Neuron (in vitro differentiated cells): ENCODE results near the gene ZBED4.

Experiments used
- H2AFZ ChIP-seq: one replicate; pipeline ENCODE4 v1.6.1; 2013; ENCODE audit warnings: low read depth, mild to moderate bottlenecking, inconsistent platforms, low read length, moderate library complexity
- H3K27me3 ChIP-seq: one replicate; pipeline ENCODE4 v1.6.1; 2013; ENCODE audit warnings: low read length; ENCODE audit not compliant: insufficient read depth
- H3K36me3 ChIP-seq: one replicate; pipeline ENCODE4 v1.6.1; 2013; ENCODE audit warnings: low read length; ENCODE audit not compliant: insufficient read depth
- H3K4me1 ChIP-seq: one replicate; pipeline ENCODE4 v1.6.1; 2013; ENCODE audit warnings: low read length; ENCODE audit not compliant: insufficient read depth
- H3K4me3 ChIP-seq: 2 replicates; pipeline ENCODE4 v1.5.1; 2013; ENCODE audit warnings: mild to moderate bottlenecking, low read length, moderate library complexity
- H3K9me3 ChIP-seq: one replicate; pipeline ENCODE4 v1.6.1; 2013; ENCODE audit warnings: low read length

The ZBED4 gene

DNA sequence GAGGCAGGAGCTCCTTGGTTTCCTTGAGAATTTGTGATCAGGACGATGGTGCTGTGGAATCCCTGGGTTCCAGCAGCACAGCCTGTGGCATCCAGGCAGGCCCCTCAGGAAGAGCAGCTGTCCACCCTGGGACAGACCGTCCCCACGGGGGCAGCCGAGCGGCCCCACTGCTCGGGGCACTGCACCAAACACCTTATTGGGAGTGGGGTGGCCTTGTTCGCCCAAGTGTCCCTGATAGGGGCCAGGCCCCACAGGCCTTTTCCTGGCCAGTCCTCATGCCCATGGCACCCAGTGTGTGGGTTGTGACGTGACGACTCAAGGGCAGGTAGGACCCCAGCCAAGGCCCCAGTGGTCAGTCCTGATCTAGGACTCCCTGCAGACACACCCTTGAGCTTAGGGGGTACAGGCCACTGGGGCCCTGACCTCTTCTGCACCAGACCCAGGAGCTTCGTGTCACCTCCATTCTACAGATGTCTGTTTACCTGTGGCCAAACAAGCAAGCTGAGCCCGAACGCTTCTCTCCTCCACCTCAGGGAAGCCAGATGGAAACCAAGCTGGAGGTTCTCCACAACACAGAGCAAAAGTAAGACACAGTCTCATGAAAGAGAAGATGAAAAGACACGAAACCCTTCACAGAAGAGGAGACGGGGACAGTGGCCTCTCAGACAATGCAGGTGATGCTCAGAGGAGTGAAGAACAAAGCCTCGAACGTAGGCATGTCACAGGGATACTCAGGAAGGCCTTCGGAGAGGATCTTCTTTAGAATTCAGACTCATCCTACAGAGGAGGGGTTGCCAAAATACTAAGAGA is 24.4 kb upstream of the ZBED4 start:
- H3K36me3 ChIP-seq: peaks cover 14% of the 10 kb centered on the region
- H3K9me3 ChIP-seq: peaks cover 21% of the 10 kb centered on the region
- H3K27me3 ChIP-seq: no peaks in the 10 kb centered on the region
- H3K4me3 ChIP-seq: no peak overlapping the region
- no peak overlapping the region for H2AFZ ChIP-seq
- H3K4me1 ChIP-seq: peaks cover 16% of the 10 kb centered on the region

DNA sequence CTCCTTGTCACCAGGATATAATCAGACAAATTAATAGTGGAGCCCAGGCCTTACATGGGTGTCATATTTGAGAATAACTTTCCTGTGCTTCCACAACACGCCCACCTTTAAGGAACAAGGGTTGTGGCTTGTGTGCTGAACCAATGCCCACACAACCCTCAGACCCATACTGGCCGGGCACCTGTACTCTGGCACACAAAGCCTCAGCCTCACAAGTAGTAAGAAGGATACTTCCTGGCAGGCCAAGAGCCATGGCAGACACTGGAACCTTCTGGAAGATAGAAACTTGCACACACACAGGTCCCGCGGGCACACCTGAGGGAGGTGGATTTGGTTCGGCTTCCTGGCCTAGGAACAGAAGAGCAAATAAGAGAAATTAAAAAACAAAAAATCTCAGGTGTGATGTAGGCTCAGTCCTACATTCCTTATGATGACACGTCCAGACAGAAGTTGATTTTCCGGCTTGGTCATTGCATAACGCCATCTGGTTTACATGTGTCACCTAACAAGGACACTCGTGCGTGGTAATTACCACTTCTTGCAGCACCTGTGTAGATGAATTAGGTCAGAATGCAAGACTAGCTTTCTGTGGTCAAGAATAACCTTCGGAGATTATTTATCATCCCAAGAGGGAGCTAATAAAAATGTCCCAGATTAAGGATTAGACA is 20.2 kb upstream of the ZBED4 start:
- Histone ChIP-seq H3K27me3 (no peaks in the 10 kb centered on the region), H3K4me3 (no peak overlapping the region), H3K9me3 (peaks cover 23% of the 10 kb centered on the region), H3K4me1 (no peaks in the 10 kb centered on the region), H2AFZ (no peak overlapping the region), H3K36me3 (no peaks in the 10 kb centered on the region)

DNA sequence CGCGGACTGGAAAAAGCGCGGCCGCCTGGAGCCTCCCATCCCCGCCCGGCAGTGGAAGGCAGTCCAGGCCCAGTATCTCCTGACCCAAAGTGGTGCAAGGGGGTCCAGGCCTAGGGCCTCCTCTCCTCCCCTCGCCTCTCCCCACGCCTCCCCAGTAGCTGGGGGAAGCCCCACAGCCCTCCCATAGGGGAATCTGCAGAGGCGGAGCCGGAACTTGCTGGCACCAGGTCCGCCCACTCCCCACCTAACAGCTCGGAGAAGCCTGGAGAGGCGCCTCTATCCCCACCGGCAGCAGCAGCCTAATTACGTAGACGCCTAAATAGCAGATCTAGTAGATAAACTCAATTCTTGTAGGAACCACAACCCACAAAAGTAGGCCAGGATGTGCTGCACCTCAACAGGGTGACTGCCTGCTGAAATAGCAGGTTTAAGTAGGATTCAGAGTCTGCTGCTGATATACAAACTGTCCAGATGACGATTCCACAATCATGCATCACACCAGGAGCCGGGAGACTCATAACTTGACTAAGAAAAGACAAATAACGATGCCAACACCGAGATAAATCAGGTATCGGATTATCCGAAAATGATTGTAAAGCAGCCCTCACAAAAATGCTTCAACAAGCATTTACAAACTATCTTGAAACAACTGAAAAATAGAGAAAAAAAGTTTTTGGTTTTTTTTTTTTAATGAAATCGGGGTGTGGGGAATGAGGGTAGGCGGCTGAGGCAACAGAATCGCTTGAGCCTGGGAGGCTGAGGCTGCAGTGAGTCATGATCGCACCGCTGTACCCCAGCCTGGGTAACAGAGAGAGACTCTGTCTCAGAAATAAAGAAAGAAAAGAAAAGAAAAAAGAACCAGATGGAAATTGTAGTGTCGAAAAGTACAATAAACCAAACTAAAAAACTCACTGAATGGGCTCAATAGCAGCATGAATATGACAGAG is 14.6 kb upstream of the ZBED4 start:
- Histone ChIP-seq H3K9me3 (peaks cover 7% of the 10 kb centered on the region), H2AFZ (no peak overlapping the region), H3K27me3 (peaks cover 5% of the 10 kb centered on the region), H3K36me3 (no peaks in the 10 kb centered on the region), H3K4me3 (no peak overlapping the region), H3K4me1 (no peaks in the 10 kb centered on the region)

DNA sequence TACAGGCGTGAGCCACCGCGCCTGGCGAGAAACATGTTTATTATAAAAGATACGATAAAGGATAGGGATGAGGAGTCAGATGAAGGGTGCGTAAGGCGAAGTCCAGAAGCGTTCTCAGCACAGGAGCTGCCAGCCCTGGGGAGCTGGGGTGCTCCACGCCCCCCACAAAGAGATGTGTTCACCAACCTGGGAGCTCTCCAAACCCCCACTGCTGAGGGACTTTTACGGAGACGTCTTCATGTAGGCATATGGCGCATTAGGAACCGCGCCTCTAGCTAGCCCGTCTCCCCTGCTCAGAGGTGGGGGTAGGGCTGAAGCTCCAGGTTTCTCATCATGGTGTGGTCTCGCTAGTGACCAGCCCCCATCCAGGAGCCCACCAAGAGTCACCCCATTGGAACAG is 8.4 kb upstream of the ZBED4 start:
- H3K4me1 ChIP-seq: peaks cover 5% of the 10 kb centered on the region
- H3K9me3 ChIP-seq: peaks cover 7% of the 10 kb centered on the region
- H3K36me3 ChIP-seq: no peaks in the 10 kb centered on the region
- no peak overlapping the region for H2AFZ ChIP-seq
- peaks cover 59% of the 10 kb centered on the region for H3K27me3 ChIP-seq
- no peak overlapping the region for H3K4me3 ChIP-seq

- Histone ChIP-seq H3K36me3 (no peaks in the 10 kb centered on the region), H3K4me1 (peaks cover 5% of the 10 kb centered on the region), H2AFZ (no peak overlapping the region), H3K27me3 (peaks cover 66% of the 10 kb centered on the region), H3K9me3 (peaks cover 7% of the 10 kb centered on the region), H3K4me3 (no peak overlapping the region)
Observed at GRCh38 chr22:49845666-49846459, 7.8 kb upstream of the ZBED4 start.

- H3K27me3 ChIP-seq: peaks cover 72% of the 10 kb centered on the region
- H3K9me3 ChIP-seq: peaks cover 7% of the 10 kb centered on the region
- H2AFZ ChIP-seq: no peak overlapping the region
- H3K36me3 ChIP-seq: no peaks in the 10 kb centered on the region
- peaks cover 5% of the 10 kb centered on the region for H3K4me1 ChIP-seq
- no peak overlapping the region for H3K4me3 ChIP-seq
Observed at GRCh38 chr22:49847751-49848689, 5.6 kb upstream of the ZBED4 start.

- Histone ChIP-seq H3K36me3 (no peaks in the 10 kb centered on the region), H2AFZ (no peak overlapping the region), H3K27me3 (peaks cover 72% of the 10 kb centered on the region), H3K4me1 (peaks cover 5% of the 10 kb centered on the region), H3K9me3 (peaks cover 5% of the 10 kb centered on the region), H3K4me3 (no peak overlapping the region)
Observed at GRCh38 chr22:49848690-49849160, 4.9 kb upstream of the ZBED4 start.

- Histone ChIP-seq H3K9me3 (peaks cover 5% of the 10 kb centered on the region), H3K4me3 (no peak overlapping the region), H3K27me3 (peaks cover 69% of the 10 kb centered on the region), H3K4me1 (peaks cover 5% of the 10 kb centered on the region), H2AFZ (no peak overlapping the region), H3K36me3 (no peaks in the 10 kb centered on the region)
Observed at GRCh38 chr22:49849161-49850020, 4.3 kb upstream of the ZBED4 start.

DNA sequence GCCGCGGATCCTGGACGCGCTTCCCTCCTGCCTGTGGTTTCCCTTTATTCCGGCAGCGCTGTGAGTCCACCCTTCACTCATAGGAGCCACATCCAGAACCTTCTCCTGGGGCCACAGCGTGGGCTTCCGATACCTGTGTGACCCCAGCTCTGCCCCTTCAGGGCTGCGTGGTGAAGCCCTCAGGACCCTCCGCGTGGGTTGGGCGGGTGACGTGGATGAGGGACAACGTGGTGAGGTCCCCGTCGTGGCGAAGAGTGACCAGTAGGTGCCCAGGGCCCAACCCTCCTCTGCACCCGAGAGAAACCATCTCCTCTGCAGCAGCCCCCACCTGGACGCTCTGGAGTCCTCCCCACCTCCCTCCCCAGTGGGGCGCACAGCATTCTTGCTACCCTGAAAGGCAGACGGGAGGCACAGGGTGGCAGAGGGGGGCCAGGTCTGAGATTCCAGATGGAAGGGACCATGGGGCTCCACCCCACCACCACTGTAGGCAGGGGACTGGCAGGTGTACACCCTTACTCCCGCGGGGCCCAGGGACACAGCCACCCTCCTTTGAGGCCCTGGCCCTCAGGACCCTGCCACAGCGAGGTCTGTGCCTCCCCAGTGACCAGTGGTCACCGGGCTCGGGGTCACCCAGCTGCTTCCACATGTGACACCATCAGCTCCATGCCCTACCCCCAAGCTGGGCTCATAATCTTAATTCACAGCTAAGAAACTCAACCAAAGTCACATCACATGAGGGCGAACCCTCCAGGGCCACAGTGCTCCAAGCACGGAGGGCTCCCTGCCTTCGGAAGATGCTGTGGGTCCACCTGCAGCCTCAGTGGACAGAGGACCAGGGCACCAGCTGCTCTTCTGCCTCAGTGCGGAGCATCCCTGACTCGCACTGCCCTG is 3.4 kb upstream of the ZBED4 start:
- H3K4me3 ChIP-seq: no peak overlapping the region
- peaks cover 62% of the 10 kb centered on the region for H3K27me3 ChIP-seq
- no peaks in the 10 kb centered on the region for H3K36me3 ChIP-seq
- peaks cover 11% of the 10 kb centered on the region for H3K4me1 ChIP-seq
- no peak overlapping the region for H2AFZ ChIP-seq
- peaks cover 5% of the 10 kb centered on the region for H3K9me3 ChIP-seq

- H3K4me3 ChIP-seq: no peak overlapping the region
- H3K27me3 ChIP-seq: peaks cover 54% of the 10 kb centered on the region
- peaks cover under 1% of the 10 kb centered on the region for H3K9me3 ChIP-seq
- peaks cover 20% of the 10 kb centered on the region for H3K4me1 ChIP-seq
- H3K36me3 ChIP-seq: no peaks in the 10 kb centered on the region
- H2AFZ ChIP-seq: no peak overlapping the region
Observed at GRCh38 chr22:49850959-49851802, 2.5 kb upstream of the ZBED4 start.
